OCI-LY7 (cell line): ENCODE measurements around the gene CHST2. TPM values are rescaled to one million over a fixed set of nuclear protein-coding genes. Genes with fewer than 3 reads are reported as not detected.

Experiments
- BruUV-seq: library from RNA; stranded (reverse); fragments of 400-500 nt; replicated peaks from 2 replicates; lab custom pipeline; 2021; lab: Mats Ljungman, UMichigan
- CTCF ChIA-PET: fragments of 300-600 bp; sonication (Branson Sonifier 250); formaldehyde crosslinking; loops from one replicate; lab custom pipeline; 2022; ENCODE audit warnings: antibody characterized with exemption; ENCODE audit not compliant: unreplicated experiment; lab: Charles Lee
- POLR2A ChIA-PET: fragments of 300-600 bp; sonication (Branson Sonifier 250); formaldehyde crosslinking; loops from one replicate; lab custom pipeline; 2022; ENCODE audit warnings: antibody characterized with exemption; lab: Charles Lee
- DNase-seq: peaks from one replicate; pipeline ENCODE4 v3.0.0-alpha.2; 2015; ENCODE audit warnings: low spot score
- H2AFZ ChIP-seq: fragments of 200-600 bp; sonication (generic), shearing (Covaris generic); 2 replicates; pipeline ENCODE4 v1.6.1; 2014; ENCODE audit warnings: mild to moderate bottlenecking, antibody characterized with exemption, low read length, moderate library complexity
- H3K27ac ChIP-seq: fragments of 200-600 bp; sonication (generic); 2 replicates; pipeline ENCODE4 v1.5.1; 2014; ENCODE audit warnings: mixed run types, low read depth, mild to moderate bottlenecking, moderate library complexity, low read length, inconsistent platforms; ENCODE audit not compliant: poor library complexity, severe bottlenecking
- H3K36me3 ChIP-seq: fragments of 200-600 bp; sonication (generic); 2 replicates; pipeline ENCODE4 v1.6.1; 2014; ENCODE audit warnings: mild to moderate bottlenecking, antibody characterized with exemption, low read length, moderate library complexity, mixed read lengths; ENCODE audit not compliant: insufficient read depth
- H3K4me1 ChIP-seq: fragments of 200-600 bp; sonication (generic); 2 replicates; pipeline ENCODE4 v1.5.1; 2014; ENCODE audit warnings: mild to moderate bottlenecking, low read length; ENCODE audit not compliant: insufficient read depth, poor library complexity, severe bottlenecking
- H3K4me2 ChIP-seq: fragments of 200-600 bp; sonication (generic); 2 replicates; pipeline ENCODE4 v1.6.1; 2014; ENCODE audit warnings: mild to moderate bottlenecking, low read length
- H3K4me3 ChIP-seq: fragments of 200-600 bp; sonication (generic); 2 replicates; pipeline ENCODE4 v1.5.1; 2014; ENCODE audit warnings: mild to moderate bottlenecking, low read depth, low read length; ENCODE audit not compliant: poor library complexity, severe bottlenecking
- H3K79me2 ChIP-seq: fragments of 200-600 bp; sonication (generic); 2 replicates; pipeline ENCODE4 v1.6.1; 2016; ENCODE audit warnings: low read depth, mild to moderate bottlenecking, low read length, moderate library complexity, mixed read lengths; ENCODE audit not compliant: insufficient read depth
- H3K9me2 ChIP-seq: fragments of 200-600 bp; sonication (generic); 2 replicates; pipeline ENCODE4 v1.6.1; 2016; ENCODE audit warnings: mild to moderate bottlenecking, low read length, mixed read lengths; ENCODE audit not compliant: insufficient read depth
- H3K9me3 ChIP-seq: fragments of 200-600 bp; sonication (generic); 2 replicates; pipeline ENCODE4 v1.6.1; 2014; ENCODE audit warnings: mild to moderate bottlenecking, mixed run types, low read length, mixed read lengths
- H4K20me1 ChIP-seq: fragments of 200-600 bp; sonication (generic); 2 replicates; pipeline ENCODE4 v1.6.1; 2014; ENCODE audit warnings: mild to moderate bottlenecking, antibody characterized with exemption, low read length, moderate library complexity, mixed read lengths; ENCODE audit not compliant: insufficient read depth
- EZH2phosphoT487 ChIP-seq: fragments of 200-600 bp; sonication (generic); IDR thresholded peaks from 2 replicates; pipeline ENCODE4 v1.6.1; 2018; ENCODE audit warnings: low read depth, borderline replicate concordance, mild to moderate bottlenecking, mixed run types, antibody characterized with exemption, low read length, moderate library complexity, mixed read lengths
- intact Hi-C: fragments of 100-400 bp; cut with micrococcal nuclease; formaldehyde crosslinking; loops from one replicate; pipeline ENCODE4 v1.10.0; 2022; ENCODE audit not compliant: unreplicated experiment
- total RNA-seq, 2 experiments: library from RNA; depleted of rRNA in 1 of 2; stranded (reverse); fragments of >200 nt in 1 of 2; shearing (Covaris generic) in 1 of 2; gene quantifications; 2 replicates each; pipeline ENCODE4 v1.2.3, GENCODE V29; 2014 to 2022
- TF ChIP-seq, protein P1 (sequence below): fragments of 200-600 bp; sonication (generic); conservative IDR thresholded peaks from 2 replicates; pipeline ENCODE4 v1.5.1; 2014; ENCODE audit warnings: mild to moderate bottlenecking, antibody characterized with exemption, low read length, moderate library complexity, mixed read lengths

The CHST2 gene
- total RNA-seq, 2 experiments from 2014 or later = 1.2 TPM

DNA sequence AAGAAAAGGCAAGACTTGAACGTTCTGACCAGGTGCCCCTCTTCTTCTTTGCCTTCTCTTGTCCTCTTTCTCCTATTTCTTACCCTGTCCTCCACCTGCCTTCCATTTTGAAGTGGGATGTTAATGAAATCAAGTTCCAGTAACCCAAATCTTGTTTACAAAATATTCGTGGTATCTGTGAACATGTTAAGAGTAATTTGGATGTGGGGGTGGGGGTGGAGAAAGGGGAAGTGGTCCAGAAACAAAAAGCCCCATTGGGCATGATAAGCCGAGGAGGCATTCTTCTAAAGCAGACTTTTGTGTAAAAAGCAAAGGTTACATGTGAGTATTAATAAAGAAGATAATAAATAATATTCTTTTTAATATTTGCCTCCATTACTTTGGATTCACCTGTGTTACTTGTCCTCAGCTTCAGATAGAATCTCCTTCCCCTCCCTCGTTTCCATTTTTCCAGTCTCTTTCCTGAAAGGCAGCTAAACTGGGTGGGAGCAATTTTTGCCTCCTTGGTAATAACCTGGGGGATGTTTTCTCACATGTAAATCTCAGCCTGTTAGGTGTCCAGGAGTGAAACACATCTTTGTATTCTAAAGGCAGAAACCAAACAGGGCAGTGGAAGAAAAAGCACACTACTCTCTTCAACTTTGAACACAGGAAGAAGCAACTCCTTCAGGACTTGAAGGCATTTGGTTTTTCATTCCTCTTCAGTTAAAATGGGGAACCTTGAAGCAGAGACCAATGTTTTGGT is 3.2 kb downstream of the CHST2 start:
- BruUV-seq = no TSS peak
- no peak for DNase-seq
- CTCF ChIA-PET = no interaction called here
- Histone ChIP-seq H3K9me3 (no peaks in the 10 kb centered on the region), H3K4me2 (peak overlapping the region; percentile 39), H3K4me3 (no peak overlapping the region), H3K36me3 (no peaks in the 10 kb centered on the region), H3K9me2 (no peaks in the 10 kb centered on the region), H2AFZ (peak overlapping the region; percentile 51; the same call in 1 of the 2 replicates), H3K4me1 (peaks cover 22% of the 10 kb centered on the region), H3K79me2 (no peaks in the 10 kb centered on the region), H4K20me1 (no peaks in the 10 kb centered on the region), H3K27ac (no peak overlapping the region)
- intact Hi-C loops = loop anchor here (5.0 kb wide), 1 partner anchor 85 kb away; no protein-coding TSS in a partner anchor
- POLR2A ChIA-PET = interaction anchor here (0.6 kb wide), 1 partner anchor 529 kb away, joined by 4 read pairs; no protein-coding TSS in a partner anchor
- TF ChIP-seq EZH2phosphoT487 = no peak
- TF ChIP-seq, protein P1, sequence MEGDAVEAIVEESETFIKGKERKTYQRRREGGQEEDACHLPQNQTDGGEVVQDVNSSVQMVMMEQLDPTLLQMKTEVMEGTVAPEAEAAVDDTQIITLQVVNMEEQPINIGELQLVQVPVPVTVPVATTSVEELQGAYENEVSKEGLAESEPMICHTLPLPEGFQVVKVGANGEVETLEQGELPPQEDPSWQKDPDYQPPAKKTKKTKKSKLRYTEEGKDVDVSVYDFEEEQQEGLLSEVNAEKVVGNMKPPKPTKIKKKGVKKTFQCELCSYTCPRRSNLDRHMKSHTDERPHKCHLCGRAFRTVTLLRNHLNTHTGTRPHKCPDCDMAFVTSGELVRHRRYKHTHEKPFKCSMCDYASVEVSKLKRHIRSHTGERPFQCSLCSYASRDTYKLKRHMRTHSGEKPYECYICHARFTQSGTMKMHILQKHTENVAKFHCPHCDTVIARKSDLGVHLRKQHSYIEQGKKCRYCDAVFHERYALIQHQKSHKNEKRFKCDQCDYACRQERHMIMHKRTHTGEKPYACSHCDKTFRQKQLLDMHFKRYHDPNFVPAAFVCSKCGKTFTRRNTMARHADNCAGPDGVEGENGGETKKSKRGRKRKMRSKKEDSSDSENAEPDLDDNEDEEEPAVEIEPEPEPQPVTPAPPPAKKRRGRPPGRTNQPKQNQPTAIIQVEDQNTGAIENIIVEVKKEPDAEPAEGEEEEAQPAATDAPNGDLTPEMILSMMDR = no peak

DNA sequence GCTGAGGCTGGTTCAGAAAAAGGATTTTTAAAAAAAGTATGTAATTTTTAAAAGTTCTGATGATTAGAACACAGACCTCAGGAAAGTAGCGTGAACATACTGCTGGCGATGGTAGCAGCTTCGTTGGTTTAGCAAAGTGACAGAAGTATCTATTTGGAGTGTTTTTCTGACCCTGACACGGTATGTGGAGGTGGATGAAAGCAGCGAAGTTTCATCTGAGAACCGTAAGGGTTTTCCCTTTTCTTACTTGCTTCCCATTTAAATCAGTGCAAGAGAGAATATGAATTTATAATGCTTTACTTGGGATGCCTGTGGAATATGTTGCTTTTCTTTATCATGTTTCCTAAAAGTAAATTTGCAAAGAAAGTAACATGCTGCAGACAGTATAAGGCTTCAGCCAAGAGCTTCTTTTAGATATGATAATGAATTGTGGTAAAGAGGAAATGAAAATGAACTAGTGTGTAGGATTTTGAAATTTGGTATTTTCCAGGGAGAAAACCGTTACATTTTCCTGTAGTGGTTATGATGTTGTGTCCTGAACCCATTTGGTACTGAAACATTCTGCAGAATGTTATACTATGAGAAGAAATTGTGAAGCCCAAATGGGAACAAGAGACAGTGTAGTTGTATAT is 3.9 kb downstream of the CHST2 start:
- H3K27ac ChIP-seq = no peak overlapping the region
- no peak overlapping the region for H3K4me3 ChIP-seq
- peak overlapping the region; percentile 39 for H3K4me2 ChIP-seq
- no peaks in the 10 kb centered on the region for H3K36me3 ChIP-seq
- H3K4me1 ChIP-seq = peaks cover 22% of the 10 kb centered on the region
- H4K20me1 ChIP-seq = no peaks in the 10 kb centered on the region
- TF ChIP-seq EZH2phosphoT487 = no peak
- TF ChIP-seq, protein P1 = no peak
- ChIA-PET POLR2A (interaction anchor here (0.6 to 1.5 kb wide), 2 partner anchors 9 to 530 kb away, joined by 4 read pairs; no protein-coding TSS in a partner anchor), CTCF (no interaction called here)
- H3K9me2 ChIP-seq = no peaks in the 10 kb centered on the region
- intact Hi-C loops = loop anchor here (5.0 kb wide), 1 partner anchor 84 kb away; no protein-coding TSS in a partner anchor
- H3K79me2 ChIP-seq = no peaks in the 10 kb centered on the region
- DNase-seq = no peak
- peak overlapping the region; percentile 51; the same call in 1 of the 2 replicates for H2AFZ ChIP-seq
- no TSS peak for BruUV-seq
- H3K9me3 ChIP-seq = no peaks in the 10 kb centered on the region
